Neuronal stem cell (in vitro differentiated cells): ENCODE measurements around the gene FUT7.

Experiments
- DNase-seq: peaks from one replicate; pipeline ENCODE4 v3.0.0-alpha.2; 2013; ENCODE audit warnings: low spot score
- H2AFZ ChIP-seq: one replicate; pipeline ENCODE4 v1.6.1; 2013; ENCODE audit warnings: mild to moderate bottlenecking, low read length, inconsistent platforms
- H2AK5ac ChIP-seq: 2 replicates; pipeline ENCODE4 v1.6.1; 2013; ENCODE audit warnings: low read depth, mild to moderate bottlenecking, inconsistent platforms, low read length, moderate library complexity, mixed read lengths
- H2BK120ac ChIP-seq: 2 replicates; pipeline ENCODE4 v1.6.1; 2013; ENCODE audit warnings: low read depth, mild to moderate bottlenecking, inconsistent platforms, low read length, moderate library complexity, mixed read lengths
- H2BK12ac ChIP-seq: one replicate; pipeline ENCODE4 v1.6.1; 2013; ENCODE audit warnings: low read length, inconsistent platforms
- H2BK15ac ChIP-seq: 2 replicates; pipeline ENCODE4 v1.6.1; 2013; ENCODE audit warnings: mild to moderate bottlenecking, low read length, inconsistent platforms, mixed read lengths
- H2BK5ac ChIP-seq: one replicate; pipeline ENCODE4 v1.6.1; 2013; ENCODE audit warnings: inconsistent platforms, mild to moderate bottlenecking, low read length, moderate library complexity
- H3K14ac ChIP-seq: one replicate; pipeline ENCODE4 v1.6.1; 2013; ENCODE audit warnings: low read length, inconsistent platforms
- H3K18ac ChIP-seq: 2 replicates; pipeline ENCODE4 v1.6.1; 2013; ENCODE audit warnings: low read length, inconsistent platforms
- H3K23ac ChIP-seq: 2 replicates; pipeline ENCODE4 v1.6.1; 2013; ENCODE audit warnings: low read depth, mild to moderate bottlenecking, mixed read lengths, low read length, inconsistent platforms; ENCODE audit not compliant: poor library complexity
- H3K27ac ChIP-seq: replicated peaks from 3 replicates; pipeline ENCODE4 v1.5.1; 2013; ENCODE audit warnings: low read length, inconsistent platforms
- H3K27me3 ChIP-seq, 3 experiments: 2 replicates each; pipeline ENCODE4 v1.6.1; 2013; ENCODE audit warnings: low read length in 3 of 3, mild to moderate bottlenecking in 2 of 3, inconsistent platforms in 1 of 3, low read depth in 1 of 3, mixed read lengths in 1 of 3, moderate library complexity in 1 of 3; ENCODE audit not compliant: control insufficient read depth in 3 of 3, insufficient read depth in 3 of 3
- H3K36me3 ChIP-seq, 2 donors: replicated peaks in 1 of 2; 2 replicates each; pipeline ENCODE4 v1.6.1; 2013; ENCODE audit warnings: low read length in 2 of 2; ENCODE audit not compliant: control insufficient read depth in 2 of 2, insufficient read depth in 2 of 2
- H3K4ac ChIP-seq: 2 replicates; pipeline ENCODE4 v1.6.1; 2013; ENCODE audit warnings: inconsistent platforms, mild to moderate bottlenecking, low read length, moderate library complexity
- H3K4me1 ChIP-seq, 2 donors: 1 replicate in 1 of 2; 2 replicates in 1 of 2; pipeline ENCODE4 v1.6.1; 2013; ENCODE audit warnings: low read length in 2 of 2, low read depth in 1 of 2; ENCODE audit not compliant: control insufficient read depth in 2 of 2, insufficient read depth in 1 of 2
- H3K4me2 ChIP-seq: one replicate; pipeline ENCODE4 v1.6.1; 2013; ENCODE audit warnings: mild to moderate bottlenecking, low read length, inconsistent platforms; ENCODE audit not compliant: insufficient read depth, poor library complexity, severe bottlenecking
- H3K4me3 ChIP-seq, 2 donors: 2 replicates each; pipeline ENCODE4 v1.5.1; 2013; ENCODE audit warnings: low read length in 2 of 2, mild to moderate bottlenecking in 2 of 2, inconsistent platforms in 1 of 2, moderate library complexity in 1 of 2
- H3K79me1 ChIP-seq: one replicate; pipeline ENCODE4 v1.6.1; 2013; ENCODE audit warnings: low read depth, mild to moderate bottlenecking, inconsistent platforms, low read length, moderate library complexity
- H3K9ac ChIP-seq: one replicate; pipeline ENCODE4 v1.6.1; 2013; ENCODE audit warnings: mild to moderate bottlenecking, low read depth, low read length, inconsistent platforms; ENCODE audit not compliant: poor library complexity
- H3K9me3 ChIP-seq, 2 donors: replicated peaks in 1 of 2; 2 replicates each; pipeline versions ENCODE3 to v1.6.1; 2013; ENCODE audit warnings: low read length in 2 of 2, mild to moderate bottlenecking in 2 of 2, inconsistent platforms in 1 of 2, low read depth in 1 of 2, mixed read lengths in 1 of 2, moderate library complexity in 1 of 2; ENCODE audit not compliant: control insufficient read depth in 2 of 2, insufficient read depth in 1 of 2
- H4K8ac ChIP-seq: one replicate; pipeline ENCODE4 v1.6.1; 2013; ENCODE audit warnings: low read depth, mild to moderate bottlenecking, inconsistent platforms, low read length, moderate library complexity
- H4K91ac ChIP-seq: one replicate; pipeline ENCODE4 v1.6.1; 2013; ENCODE audit warnings: low read length, low read depth, mild to moderate bottlenecking, inconsistent platforms; ENCODE audit not compliant: poor library complexity
- WGBS, 2 donors: extraction: QIAGEN DNeasy Blood & Tissue Kit; methylation state at CpG; one replicate each; pipeline ENCODE4 v1.1.7; 2013; ENCODE audit warnings: missing lambda C conversion rate in 2 of 2, mixed read lengths in 1 of 2; ENCODE audit not compliant: insufficient read length in 2 of 2, insufficient replicate concordance in 1 of 2; ENCODE audit errors: extremely low coverage in 2 of 2; 5-methylcytosine and 5-hydroxymethylcytosine counted together

FUT7 gene

DNA sequence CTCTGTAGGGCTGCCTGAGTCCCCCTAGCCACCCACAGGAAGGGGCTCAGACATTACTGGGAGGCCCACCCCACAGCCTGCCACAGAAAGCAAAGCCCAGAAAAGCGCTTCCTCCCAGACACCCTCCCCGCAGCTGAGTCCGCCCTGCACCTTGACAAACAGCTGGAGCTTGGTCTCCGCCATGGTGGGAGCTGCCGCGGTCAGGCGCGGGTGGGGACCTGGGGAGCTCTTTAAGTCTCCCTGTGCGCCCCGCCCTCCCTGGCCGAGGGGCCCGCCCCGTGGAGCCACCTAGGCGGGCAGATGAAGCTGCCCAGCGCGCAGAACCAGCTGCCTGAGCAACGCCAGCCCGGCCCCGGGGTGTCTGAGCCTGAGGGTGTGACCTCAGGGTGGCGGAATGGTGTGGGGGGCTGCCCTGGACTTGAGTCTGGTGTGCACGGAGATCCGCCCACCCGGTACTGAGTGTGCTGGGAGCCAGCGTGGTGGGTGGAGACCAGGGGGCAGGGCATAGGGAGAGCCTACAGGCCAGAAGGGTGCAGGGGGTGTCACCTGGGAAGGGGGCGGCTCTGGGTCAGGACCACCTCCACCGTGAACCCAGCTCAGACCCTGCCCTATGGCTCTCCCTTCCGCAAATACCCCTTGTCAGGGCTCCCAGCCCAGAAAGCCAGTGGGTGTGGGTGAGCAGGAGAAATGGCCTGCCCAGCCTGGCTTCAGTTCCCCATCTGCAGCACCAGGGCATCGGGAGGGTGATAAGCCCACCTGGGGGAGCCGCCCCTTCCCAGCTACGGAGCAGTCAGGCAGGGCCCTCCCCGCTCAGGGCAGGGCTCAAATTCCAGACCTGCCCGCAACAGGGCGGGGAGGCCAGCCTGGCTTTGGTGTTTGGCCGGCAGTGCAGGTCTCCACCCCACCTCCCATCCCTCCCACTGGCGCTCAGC is 35.3 kb downstream of the FUT7 start, which contains the start of gene CLIC3:
Gene CLIC3, minus strand, starts transcription at position 208 of the 932 bp plus-strand sequence. Its CDS starts 25 bp downstream, at position 183.
- Histone ChIP-seq H2BK12ac (peak within 1 kb of the TSS; percentile 22), H3K4me1 (peaks cover 9 to 19% of the 10 kb centered on the region in 2 donors), H2BK120ac (no peak within 1 kb of the TSS), H3K4me3 (peak within 1 kb of the TSS in 1 of 2 donors; percentile 23), H4K8ac (peak within 1 kb of the TSS; percentile 43), H3K9ac (peak within 1 kb of the TSS; percentile 81), H3K9me3 (no peaks in the 10 kb centered on the region), H3K27ac (no peak within 1 kb of the TSS), H3K23ac (peak within 1 kb of the TSS; percentile 68), H2BK5ac (peak within 1 kb of the TSS; percentile 11), H3K27me3 (peaks cover 0 to 5% (median 0%) of the 10 kb centered on the region in 3 experiments), H3K4me2 (peak within 1 kb of the TSS; percentile 56), H2AFZ (no peak within 1 kb of the TSS), H4K91ac (no peak within 1 kb of the TSS), H3K14ac (peak within 1 kb of the TSS; percentile 85), H3K36me3 (peaks cover 6 to 15% of the 10 kb centered on the region in 2 donors), H3K79me1 (peaks cover 9% of the 10 kb centered on the region), H3K18ac (peak within 1 kb of the TSS; percentile 92), H2BK15ac (peak within 1 kb of the TSS; percentile 96), H2AK5ac (peak within 1 kb of the TSS; percentile 88), H3K4ac (no peak within 1 kb of the TSS)
- no peak for DNase-seq
- no CpG with 5 or more reads among the region's 35 CpGs for WGBS, 2 donors

DNA sequence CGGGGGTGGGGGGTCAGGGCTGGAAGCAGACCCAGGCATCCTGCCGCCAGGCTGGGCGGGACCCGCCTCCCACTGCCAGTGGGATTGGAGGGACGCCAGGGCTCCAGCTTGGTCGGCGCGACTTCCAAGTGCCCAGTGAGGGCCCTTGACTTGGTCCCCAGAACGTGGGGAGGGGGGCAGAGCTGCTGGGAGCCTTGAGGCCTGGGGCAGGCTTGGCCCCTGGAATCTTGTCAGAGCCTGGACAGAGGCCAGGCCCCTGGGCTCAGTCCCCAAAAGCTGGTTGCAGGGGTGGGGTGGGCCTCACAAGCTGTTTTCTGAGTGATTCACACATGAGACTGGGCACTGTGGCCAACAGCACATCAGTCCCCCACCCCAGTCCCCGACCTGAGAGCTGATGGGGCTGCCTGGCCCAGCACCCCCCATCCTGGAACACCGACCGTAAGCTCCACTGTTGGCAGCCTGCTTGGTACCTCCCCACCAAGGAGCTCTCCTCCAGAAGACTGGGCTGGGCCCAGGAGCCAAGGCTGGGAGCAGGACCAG is 36.0 kb downstream of the FUT7 start:
- Histone ChIP-seq H3K14ac (no peak overlapping the region), H3K9me3 (peaks cover 3 to 6% of the 10 kb centered on the region in 2 donors), H3K18ac (peak overlapping the region; percentile 92), H3K79me1 (peaks cover 9% of the 10 kb centered on the region), H3K4me2 (no peak overlapping the region), H3K4me3 (no peak overlapping the region), H3K9ac (no peak overlapping the region), H2BK12ac (no peak overlapping the region), H3K27ac (no peak overlapping the region), H2BK5ac (peak overlapping the region; percentile 11), H2AK5ac (peak overlapping the region; percentile 88), H4K8ac (no peak overlapping the region), H3K4me1 (peaks cover 9 to 19% of the 10 kb centered on the region in 2 donors), H4K91ac (no peak overlapping the region), H3K23ac (no peak overlapping the region), H2BK15ac (peak overlapping the region; percentile 81), H3K4ac (no peak overlapping the region), H2AFZ (no peak overlapping the region), H3K27me3 (peaks cover 0 to 5% (median 0%) of the 10 kb centered on the region in 3 experiments), H3K36me3 (peaks cover 6 to 15% of the 10 kb centered on the region in 2 donors), H2BK120ac (no peak overlapping the region)
- DNase-seq = no peak
- no CpG with 5 or more reads among the region's 12 CpGs for WGBS, 2 donors

DNA sequence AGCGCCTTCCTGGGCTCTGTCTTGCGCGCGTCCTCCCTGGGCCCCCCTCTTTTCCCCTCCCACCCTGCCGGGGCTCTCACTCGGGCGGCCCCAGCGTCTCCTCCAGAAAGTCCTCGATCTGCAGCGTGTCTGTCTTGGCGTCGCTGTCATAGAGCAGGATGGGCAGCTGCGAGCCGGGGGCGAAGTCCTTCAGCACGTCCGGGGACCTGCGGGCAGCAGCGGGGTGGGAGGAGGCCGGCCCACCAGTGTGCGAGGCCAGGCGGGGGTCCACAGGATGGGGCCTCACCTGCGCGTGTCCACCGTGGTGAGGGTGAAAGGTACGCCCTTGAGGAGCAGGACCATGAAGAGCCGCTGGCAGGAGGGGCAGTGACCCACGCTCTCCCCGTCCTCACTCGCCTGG is 36.5 kb downstream of the FUT7 start:
- Histone ChIP-seq H3K27me3 (peaks cover 0 to 5% (median 0%) of the 10 kb centered on the region in 3 experiments), H3K14ac (no peak overlapping the region), H3K79me1 (peaks cover 9% of the 10 kb centered on the region), H4K91ac (no peak overlapping the region), H3K36me3 (peaks cover 6 to 15% of the 10 kb centered on the region in 2 donors), H3K27ac (no peak overlapping the region), H3K23ac (no peak overlapping the region), H3K4me1 (peaks cover 8 to 19% of the 10 kb centered on the region in 2 donors), H2AFZ (no peak overlapping the region), H3K4me2 (no peak overlapping the region), H3K18ac (no peak overlapping the region), H2BK15ac (peak overlapping the region; percentile 71), H3K4ac (no peak overlapping the region), H3K9me3 (peaks cover 8 to 11% of the 10 kb centered on the region in 2 donors), H2AK5ac (peak overlapping the region; percentile 63), H2BK120ac (no peak overlapping the region), H2BK5ac (no peak overlapping the region), H3K9ac (no peak overlapping the region), H2BK12ac (no peak overlapping the region), H4K8ac (peak overlapping the region; percentile 43), H3K4me3 (no peak overlapping the region)
- no CpG with 5 or more reads among the region's 30 CpGs for WGBS, 2 donors
- no peak for DNase-seq

DNA sequence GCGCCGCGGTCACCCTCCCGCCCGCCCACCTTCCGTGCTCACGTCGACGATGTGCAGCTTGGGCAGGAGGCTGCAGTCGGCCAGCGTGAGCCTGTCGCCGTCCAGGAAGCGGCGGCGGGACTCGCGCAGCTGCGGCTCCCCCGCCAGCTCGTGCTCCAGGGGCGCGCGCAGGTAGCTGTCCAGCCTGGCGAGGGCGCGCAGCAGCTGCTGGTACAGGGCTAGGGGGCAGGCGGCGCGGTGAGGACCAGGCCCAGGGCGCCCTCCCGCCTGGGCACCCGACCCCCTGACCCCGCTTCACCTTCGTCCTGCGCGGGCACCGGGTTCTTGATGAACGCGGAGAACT is 37.0 kb downstream of the FUT7 start:
- H3K79me1 ChIP-seq = peaks cover 9% of the 10 kb centered on the region
- no CpG with 5 or more reads among the region's 40 CpGs for WGBS, 2 donors
- no peak overlapping the region for H3K27ac ChIP-seq
- H3K18ac ChIP-seq = no peak overlapping the region
- no peak overlapping the region for H3K14ac ChIP-seq
- no peak overlapping the region for H3K23ac ChIP-seq
- no peak for DNase-seq
- no peak overlapping the region for H2BK120ac ChIP-seq
- H3K4me3 ChIP-seq = no peak overlapping the region
- H2BK5ac ChIP-seq = no peak overlapping the region
- no peak overlapping the region for H4K8ac ChIP-seq
- no peak overlapping the region for H2AFZ ChIP-seq
- H3K36me3 ChIP-seq = peaks cover 6 to 15% of the 10 kb centered on the region in 2 donors
- H2BK15ac ChIP-seq = no peak overlapping the region
- H3K9ac ChIP-seq = no peak overlapping the region
- peaks cover 0 to 5% (median 0%) of the 10 kb centered on the region in 3 experiments for H3K27me3 ChIP-seq
- no peak overlapping the region for H3K4ac ChIP-seq
- H3K4me2 ChIP-seq = no peak overlapping the region
- H2AK5ac ChIP-seq = no peak overlapping the region
- no peak overlapping the region for H2BK12ac ChIP-seq
- H3K9me3 ChIP-seq = peaks cover 8 to 13% of the 10 kb centered on the region in 2 donors
- peaks cover 4 to 22% of the 10 kb centered on the region in 2 donors for H3K4me1 ChIP-seq
- no peak overlapping the region for H4K91ac ChIP-seq
